HepG2 (cell line): ENCODE results near the gene SAP30. TPM values are rescaled to one million over a fixed set of nuclear protein-coding genes. Genes with fewer than 3 reads are reported as not detected.

Experiments used
- ATAC-seq: fragments of 200-7000 bp; cut with Tn5 transposase; 3 replicates; pipeline ENCODE4 v1.9.1; 2020; ENCODE audit warnings: mild to moderate bottlenecking, moderate library complexity
- BruUV-seq: library from RNA; stranded (reverse); fragments of 400-500 nt; replicated peaks from 2 replicates; lab custom pipeline; 2021; lab: Mats Ljungman, UMichigan
- CTCF ChIA-PET: fragments of 300-600 bp; formaldehyde crosslinking; extraction: SDS; loops from one replicate; lab custom pipeline; 2021; ENCODE audit warnings: low total read pairs, inconsistent platforms, low intra/inter-chr PET ratio; lab: Yijun Ruan, JAX
- POLR2A ChIA-PET: fragments of 350-600 bp; sonication (Branson Sonifier 250); formaldehyde crosslinking; loops from one replicate; lab custom pipeline; 2020; ENCODE audit warnings: antibody characterized with exemption, inconsistent platforms; lab: Yijun Ruan, JAX
- DNase-seq: peaks from one replicate; pipeline ENCODE4 v3.0.0-alpha.2; 2015; ENCODE audit warnings: low spot score
- FAIRE-seq: peaks from 3 replicates; lab custom pipeline; 2011; peaks lifted over from hg19 to GRCh38; lab: Jason Lieb, UNC
- H2AFZ ChIP-seq: one replicate; pipeline ENCODE4 v1.6.1; 2011; ENCODE audit warnings: low read length, inconsistent platforms
- H3K27ac ChIP-seq: fragments of 300-600 bp; 3 replicates; pipeline ENCODE4 v1.8.0; 2011; ENCODE audit warnings: mixed run types, mild to moderate bottlenecking, mixed read lengths, low read length, inconsistent platforms; ENCODE audit not compliant: insufficient read depth; ENCODE audit errors: extremely low read length
- H3K27me3 ChIP-seq, 2 experiments: fragments of 200-600 bp in 1 of 2; 2 replicates in 1 of 2; 3 replicates in 1 of 2; pipeline versions ENCODE4 v1.6.0 to v1.8.0; 2011; ENCODE audit warnings: low read length in 2 of 2, mild to moderate bottlenecking in 2 of 2, moderate library complexity in 2 of 2, inconsistent platforms in 1 of 2; ENCODE audit not compliant: insufficient read depth in 2 of 2, control insufficient read depth in 1 of 2
- H3K36me3 ChIP-seq, 2 experiments: fragments of 200-600 bp in 1 of 2; replicated peaks in 1 of 2; 2 replicates in 1 of 2; 3 replicates in 1 of 2; pipeline versions ENCODE4 v1.5.1 to v1.8.0; 2011; ENCODE audit warnings: low read length in 2 of 2, inconsistent platforms in 1 of 2; ENCODE audit not compliant: insufficient read depth in 2 of 2, control insufficient read depth in 1 of 2
- H3K4me1 ChIP-seq: 2 replicates; pipeline ENCODE4 v1.5.1; 2012; ENCODE audit warnings: low read length, inconsistent platforms; ENCODE audit not compliant: insufficient read depth
- H3K4me2 ChIP-seq: 2 replicates; pipeline ENCODE4 v1.6.0; 2011; ENCODE audit warnings: low read depth, low read length, inconsistent platforms
- H3K4me3 ChIP-seq, 3 experiments: fragments of 200-600 bp in 1 of 3; sonication (generic), shearing (Covaris generic) in 1 of 3; replicated peaks in 1 of 3; 2 replicates each; pipeline ENCODE4 v1.5.1; 2011 to 2016; ENCODE audit warnings: low read length in 3 of 3, inconsistent platforms in 2 of 3, low read depth in 2 of 3, mild to moderate bottlenecking in 2 of 3, control low read depth in 1 of 3, mixed read lengths in 1 of 3; ENCODE audit not compliant: insufficient read depth in 1 of 3
- H3K79me2 ChIP-seq: one replicate; pipeline ENCODE4 v1.6.1; 2011; ENCODE audit warnings: low read length, inconsistent platforms; ENCODE audit not compliant: insufficient read depth
- H3K9ac ChIP-seq: 2 replicates; pipeline ENCODE4 v1.6.0; 2011; ENCODE audit warnings: mild to moderate bottlenecking, low read depth, low read length, inconsistent platforms; ENCODE audit not compliant: insufficient read depth
- H3K9me3 ChIP-seq: 2 replicates; pipeline ENCODE4 v1.5.1; 2012; ENCODE audit warnings: mild to moderate bottlenecking, low read length
- H4K20me1 ChIP-seq: 2 replicates; pipeline ENCODE4 v1.6.0; 2011; ENCODE audit warnings: inconsistent platforms, mild to moderate bottlenecking, low read length, moderate library complexity; ENCODE audit not compliant: insufficient read depth
- ARNTL ChIP-seq: sonication (generic); formaldehyde crosslinking; IDR thresholded peaks from 2 replicates; pipeline ENCODE4 v1.4.0; 2020; ENCODE audit warnings: mild to moderate bottlenecking, missing genetic modification reagents
- ATF7-NPFF ChIP-seq: sonication (generic); formaldehyde crosslinking; IDR thresholded peaks from 2 replicates; pipeline ENCODE4 v1.8.1; 2023; ENCODE audit warnings: mild to moderate bottlenecking, low read depth, missing genetic modification reagents, moderate library complexity
- DDIT3 ChIP-seq: sonication (generic); formaldehyde crosslinking; IDR thresholded peaks from 2 replicates; pipeline ENCODE4 v1.4.0; 2020; ENCODE audit warnings: mild to moderate bottlenecking, missing genetic modification reagents
- FOSL2 ChIP-seq: sonication (generic); formaldehyde crosslinking; IDR thresholded peaks from 2 replicates; pipeline ENCODE4 v1.4.0; 2020; ENCODE audit warnings: missing genetic modification reagents
- HHEX ChIP-seq: IDR thresholded peaks from 2 replicates; pipeline ENCODE4 v1.6.1; 2016; ENCODE audit warnings: control low read depth
- MAFK ChIP-seq, 2 experiments: IDR thresholded peaks in 1 of 2; conservative IDR thresholded peaks in 1 of 2; 2 replicates each; pipeline ENCODE4 v1.6.1; 2011; ENCODE audit warnings: improper control_type of control experiment in 2 of 2, low read length in 2 of 2
- SRSF4 ChIP-seq: fragments of 200-400 bp; formaldehyde crosslinking; IDR thresholded peaks from one replicate; pipeline ENCODE4 v1.6.1; 2018; ENCODE audit warnings: mild to moderate bottlenecking, low read depth, low read length, moderate library complexity; ENCODE audit not compliant: poor library complexity, severe bottlenecking
- THAP11 ChIP-seq: IDR thresholded peaks from 2 replicates; pipeline ENCODE4 v1.6.1; 2016; ENCODE audit warnings: missing biosample characterization, missing genetic modification reagents
- TRAFD1 ChIP-seq: sonication (generic); formaldehyde crosslinking; IDR thresholded peaks from 2 replicates; pipeline ENCODE4 v1.5.1; 2020; ENCODE audit warnings: missing genetic modification reagents, mild to moderate bottlenecking, borderline replicate concordance
- ZFP90 ChIP-seq: sonication (generic); formaldehyde crosslinking; IDR thresholded peaks from 2 replicates; pipeline ENCODE4 v1.8.0; 2022; ENCODE audit warnings: missing genetic modification reagents, mild to moderate bottlenecking, inconsistent platforms, borderline replicate concordance
- ZFX ChIP-seq: sonication (generic); formaldehyde crosslinking; IDR thresholded peaks from 2 replicates; pipeline ENCODE4 v1.4.0; 2020; ENCODE audit warnings: mild to moderate bottlenecking, low read depth, missing genetic modification reagents, moderate library complexity
- ZMYM4 ChIP-seq: sonication (generic); formaldehyde crosslinking; IDR thresholded peaks from 2 replicates; pipeline ENCODE4 v1.8.1; 2023; ENCODE audit warnings: mild to moderate bottlenecking, missing genetic modification reagents
- ZNF264 ChIP-seq: sonication (generic); formaldehyde crosslinking; IDR thresholded peaks from 2 replicates; pipeline ENCODE4 v1.4.0; 2020; ENCODE audit warnings: missing genetic modification reagents
- ZNF543 ChIP-seq: sonication (generic); formaldehyde crosslinking; IDR thresholded peaks from 2 replicates; pipeline ENCODE4 v1.4.0; 2020; ENCODE audit warnings: mild to moderate bottlenecking, missing genetic modification reagents
- ZNF775 ChIP-seq: sonication (generic); formaldehyde crosslinking; IDR thresholded peaks from 2 replicates; pipeline ENCODE4 v1.4.0; 2020; ENCODE audit warnings: missing genetic modification reagents, mild to moderate bottlenecking, moderate library complexity, borderline replicate concordance
- WGBS: methylation state at CpG from one replicate; pipeline ENCODE4 v1.1.6; 2017; ENCODE audit warnings: low lambda C conversion rate; 5-methylcytosine and 5-hydroxymethylcytosine counted together
- in situ Hi-C: cut with HindIII; loops from 2 replicates; pipeline ENCODE4 v1.10.0; 2017; ENCODE audit warnings: low pct_unique_long_range_greater_than_20kb; ENCODE audit not compliant: extremely low pct_ligation_motif_present
- intact Hi-C: fragments of 100-400 bp; cut with micrococcal nuclease; formaldehyde crosslinking; loops from one replicate; pipeline ENCODE4 v1.10.0; 2022; ENCODE audit not compliant: unreplicated experiment
- polyA plus RNA-seq, 8 experiments: library from polyadenylated mRNA; depleted of rRNA in 3 of 8; stranded (reverse) in 7 of 8; unstranded in 1 of 8; fragments of >200 nt; fragmentation: Illumina TruSeq in 4 of 8; extraction: Trizol in 4 of 8; gene quantifications; 2 replicates each; pipeline versions ENCODE4 v1.2.1 to v1.2.3, GENCODE V29; 2011 to 2016; ENCODE audit warnings: low read depth in 4 of 8, missing spikeins in 1 of 8, mixed read lengths in 1 of 8; ENCODE audit not compliant: insufficient read depth in 1 of 8
- total RNA-seq, 5 experiments: library from RNA; depleted of rRNA; stranded (reverse); fragments of >200 nt; fragmentation: Illumina TruSeq; extraction: Trizol; gene quantifications; 2 replicates each; pipeline ENCODE4 v1.2.3, GENCODE V29; 2016; ENCODE audit warnings: low read depth in 1 of 5
- TF ChIP-seq, protein P1 (sequence below): sonication (generic); formaldehyde crosslinking; IDR thresholded peaks from 2 replicates; pipeline ENCODE4 v1.5.0; 2020; ENCODE audit warnings: mild to moderate bottlenecking, missing genetic modification reagents

The SAP30 gene
- total and polyA plus RNA-seq, 2 of the 13 experiments (the other 11 are each of a cell fraction or from before 2014, with no cell fraction given), result 14.2 to 25.1 TPM

- ChIA-PET POLR2A (no interaction called here), CTCF (no interaction called here)
- Histone ChIP-seq H3K4me3 (no peak overlapping the region), H3K4me1 (no peaks in the 10 kb centered on the region), H3K79me2 (no peaks in the 10 kb centered on the region), H3K4me2 (no peak overlapping the region), H4K20me1 (no peaks in the 10 kb centered on the region), H3K27me3 (no peaks in the 10 kb centered on the region), H2AFZ (no peak overlapping the region), H3K27ac (no peak overlapping the region), H3K9me3 (no peaks in the 10 kb centered on the region), H3K36me3 (no peaks in the 10 kb centered on the region), H3K9ac (no peak overlapping the region)
- WGBS, result 93% methylated on average over 4 of the region's 4 CpGs
- DNase-seq (no peak), FAIRE-seq (no peak), ATAC-seq (no peak)
- in situ Hi-C loops, result no loop called here
- intact Hi-C loops, result no loop called here
- BruUV-seq, result no TSS peak
- TF ChIP-seq ARNTL (no peak), MAFK (conservative IDR thresholded peaks at IDR 0.05 in 1 of 2, IDR thresholded peaks at IDR 0.05 in 1 of 2; ENCODE audit: low read length in 2 of 2) (peak in 1 of 2 experiments; percentile 30; a peak in 1 of 4 replicates)
Observed at GRCh38 chr4:173382349-173382748, 11.6 kb downstream of the SAP30 start.

- H3K4me1 ChIP-seq, result no peaks in the 10 kb centered on the region
- FAIRE-seq (no peak), DNase-seq (no peak), ATAC-seq (no peak)
- BruUV-seq, result no TSS peak
- H3K9ac ChIP-seq, result no peak overlapping the region
- H3K4me3 ChIP-seq, result no peak overlapping the region
- H3K27me3 ChIP-seq, result no peaks in the 10 kb centered on the region; a peak in 1 of 5 replicates
- H3K9me3 ChIP-seq, result no peaks in the 10 kb centered on the region
- intact Hi-C loops, result no loop called here
- H2AFZ ChIP-seq, result no peak overlapping the region
- in situ Hi-C loops, result no loop called here
- no peak overlapping the region for H3K27ac ChIP-seq
- ChIA-PET POLR2A (no interaction called here), CTCF (no interaction called here)
- no peaks in the 10 kb centered on the region for H3K79me2 ChIP-seq
- H3K4me2 ChIP-seq, result no peak overlapping the region
- H3K36me3 ChIP-seq, result no peaks in the 10 kb centered on the region
- H4K20me1 ChIP-seq, result no peaks in the 10 kb centered on the region
- TF ChIP-seq FOSL2, result no peak
- TF ChIP-seq TRAFD1 (CRISPR knock-in tag), result no peak
- TF ChIP-seq ZNF775 (CRISPR knock-in tag), result no peak
- TF ChIP-seq ZFP90 (CRISPR knock-in tag), result no peak
- no peak for TF ChIP-seq ZMYM4 (CRISPR knock-in tag)
- no peak for TF ChIP-seq THAP11 (CRISPR knock-in tag)
- no peak for TF ChIP-seq DDIT3 (CRISPR knock-in tag)
- no peak for TF ChIP-seq HHEX (CRISPR knock-in tag)
- no peak for TF ChIP-seq SRSF4
- no peak for TF ChIP-seq ZNF543 (CRISPR knock-in tag)
- TF ChIP-seq, protein P1, sequence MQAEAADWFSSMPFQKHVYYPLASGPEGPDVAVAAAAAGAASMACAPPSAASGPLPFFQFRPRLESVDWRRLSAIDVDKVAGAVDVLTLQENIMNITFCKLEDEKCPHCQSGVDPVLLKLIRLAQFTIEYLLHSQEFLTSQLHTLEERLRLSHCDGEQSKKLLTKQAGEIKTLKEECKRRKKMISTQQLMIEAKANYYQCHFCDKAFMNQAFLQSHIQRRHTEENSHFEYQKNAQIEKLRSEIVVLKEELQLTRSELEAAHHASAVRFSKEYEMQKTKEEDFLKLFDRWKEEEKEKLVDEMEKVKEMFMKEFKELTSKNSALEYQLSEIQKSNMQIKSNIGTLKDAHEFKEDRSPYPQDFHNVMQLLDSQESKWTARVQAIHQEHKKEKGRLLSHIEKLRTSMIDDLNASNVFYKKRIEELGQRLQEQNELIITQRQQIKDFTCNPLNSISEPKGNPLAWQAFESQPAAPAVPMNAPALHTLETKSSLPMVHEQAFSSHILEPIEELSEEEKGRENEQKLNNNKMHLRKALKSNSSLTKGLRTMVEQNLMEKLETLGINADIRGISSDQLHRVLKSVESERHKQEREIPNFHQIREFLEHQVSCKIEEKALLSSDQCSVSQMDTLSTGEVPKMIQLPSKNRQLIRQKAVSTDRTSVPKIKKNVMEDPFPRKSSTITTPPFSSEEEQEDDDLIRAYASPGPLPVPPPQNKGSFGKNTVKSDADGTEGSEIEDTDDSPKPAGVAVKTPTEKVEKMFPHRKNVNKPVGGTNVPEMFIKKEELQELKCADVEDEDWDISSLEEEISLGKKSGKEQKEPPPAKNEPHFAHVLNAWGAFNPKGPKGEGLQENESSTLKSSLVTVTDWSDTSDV (CRISPR knock-in tag), result no peak
- no peak for TF ChIP-seq ZNF264 (CRISPR knock-in tag)
- TF ChIP-seq ATF7-NPFF (CRISPR knock-in tag), result no peak
- no peak for TF ChIP-seq ZFX (CRISPR knock-in tag)
Observed at GRCh38 chr4:173386751-173387150, 16.0 kb downstream of the SAP30 start.
